HepG2 (cell line): ENCODE results near the gene R3HCC1L. TPM values are rescaled to one million over a fixed set of nuclear protein-coding genes. Genes with fewer than 3 reads are reported as not detected.

Experiments used
- ARID4A ChIP-seq: sonication (generic); formaldehyde crosslinking; IDR thresholded peaks from 2 replicates; pipeline ENCODE4 v1.5.0; 2020; ENCODE audit warnings: mild to moderate bottlenecking, missing genetic modification reagents, borderline replicate concordance
- ATF7 ChIP-seq, 2 experiments: fragments of 450-650 bp in 1 of 2; sonication (generic) in 1 of 2; formaldehyde crosslinking in 1 of 2; IDR thresholded peaks; 2 replicates each; pipeline versions ENCODE4 v1.4.0 to v1.6.1; 2016 to 2020; ENCODE audit warnings: antibody characterized with exemption in 1 of 2, mild to moderate bottlenecking in 1 of 2, missing genetic modification reagents in 1 of 2
- CC2D1A ChIP-seq: sonication (generic); formaldehyde crosslinking; IDR thresholded peaks from 2 replicates; pipeline ENCODE4 v1.8.1; 2023; ENCODE audit warnings: mild to moderate bottlenecking, missing genetic modification reagents
- GATAD2A ChIP-seq: IDR thresholded peaks from 2 replicates; pipeline ENCODE4 v1.6.1; 2016
- HNRNPK ChIP-seq: fragments of 200-400 bp; formaldehyde crosslinking; IDR thresholded peaks from 2 replicates; pipeline ENCODE4 v1.6.1; 2018; ENCODE audit warnings: low read length, low read depth, moderate library complexity, mild to moderate bottlenecking; ENCODE audit not compliant: poor library complexity, severe bottlenecking
- KAT7 ChIP-seq: IDR thresholded peaks from 2 replicates; pipeline ENCODE4 v1.6.1; 2018; ENCODE audit warnings: borderline replicate concordance, missing compliant biosample characterization
- KLF16 ChIP-seq, 2 experiments: sonication (generic) in 1 of 2; formaldehyde crosslinking in 1 of 2; IDR thresholded peaks; 2 replicates each; pipeline versions ENCODE4 v1.6.1 to v1.8.0; 2016 to 2023; ENCODE audit warnings: missing genetic modification reagents in 2 of 2, missing compliant biosample characterization in 1 of 2
- NCOA1 ChIP-seq: sonication (generic); formaldehyde crosslinking; IDR thresholded peaks from 2 replicates; pipeline ENCODE4 v1.9.0; 2021; ENCODE audit warnings: missing genetic modification reagents
- SP1 ChIP-seq, 2 experiments: fragments of 450-650 bp in 1 of 2; sonication (generic) in 1 of 2; formaldehyde crosslinking in 1 of 2; IDR thresholded peaks; 2 replicates each; pipeline versions ENCODE4 v1.4.0 to v1.6.1; 2016 to 2020; ENCODE audit warnings: missing genetic modification reagents in 1 of 2
- TBL1XR1 ChIP-seq: fragments of 150-350 bp; IDR thresholded peaks from 2 replicates; pipeline ENCODE4 v1.6.1; 2014; ENCODE audit warnings: borderline replicate concordance, low read length; ENCODE audit not compliant: partially characterized antibody
- ZFX ChIP-seq: sonication (generic); formaldehyde crosslinking; IDR thresholded peaks from 2 replicates; pipeline ENCODE4 v1.4.0; 2020; ENCODE audit warnings: mild to moderate bottlenecking, low read depth, missing genetic modification reagents, moderate library complexity
- ZNF572 ChIP-seq: sonication (generic); formaldehyde crosslinking; IDR thresholded peaks from 2 replicates; pipeline ENCODE4 v1.5.1; 2020; ENCODE audit warnings: mild to moderate bottlenecking, missing genetic modification reagents
- ZNF614 ChIP-seq: IDR thresholded peaks from 2 replicates; pipeline ENCODE4 v1.6.1; 2018; ENCODE audit warnings: missing biosample characterization, missing genetic modification reagents, inconsistent platforms, borderline replicate concordance
- ZNF782 ChIP-seq: sonication (generic); formaldehyde crosslinking; IDR thresholded peaks from 2 replicates; pipeline ENCODE4 v1.4.0; 2020; ENCODE audit warnings: missing genetic modification reagents, mild to moderate bottlenecking, borderline replicate concordance
- ZSCAN22 ChIP-seq: sonication (generic); formaldehyde crosslinking; IDR thresholded peaks from 2 replicates; pipeline ENCODE4 v1.4.0; 2020; ENCODE audit warnings: mild to moderate bottlenecking, missing genetic modification reagents
- ZSCAN29 ChIP-seq: sonication (generic); formaldehyde crosslinking; conservative IDR thresholded peaks from 2 replicates; pipeline ENCODE4 v1.4.0; 2020; ENCODE audit warnings: mild to moderate bottlenecking, missing genetic modification reagents
- polyA plus RNA-seq, 8 experiments: library from polyadenylated mRNA; depleted of rRNA in 3 of 8; stranded (reverse) in 7 of 8; unstranded in 1 of 8; fragments of >200 nt; fragmentation: Illumina TruSeq in 4 of 8; extraction: Trizol in 4 of 8; gene quantifications; 2 replicates each; pipeline versions ENCODE4 v1.2.1 to v1.2.3, GENCODE V29; 2011 to 2016; ENCODE audit warnings: low read depth in 4 of 8, missing spikeins in 1 of 8, mixed read lengths in 1 of 8; ENCODE audit not compliant: insufficient read depth in 1 of 8
- total RNA-seq, 5 experiments: library from RNA; depleted of rRNA; stranded (reverse); fragments of >200 nt; fragmentation: Illumina TruSeq; extraction: Trizol; gene quantifications; 2 replicates each; pipeline ENCODE4 v1.2.3, GENCODE V29; 2016; ENCODE audit warnings: low read depth in 1 of 5
- TF ChIP-seq, protein P1 (sequence below): sonication (generic); formaldehyde crosslinking; IDR thresholded peaks from 2 replicates; pipeline ENCODE4 v1.4.0; 2020; ENCODE audit warnings: mild to moderate bottlenecking, missing genetic modification reagents
- TF ChIP-seq, protein P2 (sequence below): IDR thresholded peaks from 2 replicates; pipeline ENCODE4 v1.6.1; 2012; ENCODE audit warnings: inconsistent platforms
- TF ChIP-seq, protein P3 (sequence below): sonication (generic); formaldehyde crosslinking; conservative IDR thresholded peaks from 2 replicates; pipeline ENCODE4 v1.8.0; 2022; ENCODE audit warnings: mild to moderate bottlenecking, moderate library complexity, missing genetic modification reagents

Gene R3HCC1L
- total and polyA plus RNA-seq, 2 of the 13 experiments (the other 11 are each of a cell fraction or from before 2014, with no cell fraction given) = 6.5 to 12.2 TPM

GRCh38 chr10:98267894-98268693 is 133.6 kb downstream of the R3HCC1L start, which contains the start of gene LOXL4 (continued):
- TF ChIP-seq, protein P1, sequence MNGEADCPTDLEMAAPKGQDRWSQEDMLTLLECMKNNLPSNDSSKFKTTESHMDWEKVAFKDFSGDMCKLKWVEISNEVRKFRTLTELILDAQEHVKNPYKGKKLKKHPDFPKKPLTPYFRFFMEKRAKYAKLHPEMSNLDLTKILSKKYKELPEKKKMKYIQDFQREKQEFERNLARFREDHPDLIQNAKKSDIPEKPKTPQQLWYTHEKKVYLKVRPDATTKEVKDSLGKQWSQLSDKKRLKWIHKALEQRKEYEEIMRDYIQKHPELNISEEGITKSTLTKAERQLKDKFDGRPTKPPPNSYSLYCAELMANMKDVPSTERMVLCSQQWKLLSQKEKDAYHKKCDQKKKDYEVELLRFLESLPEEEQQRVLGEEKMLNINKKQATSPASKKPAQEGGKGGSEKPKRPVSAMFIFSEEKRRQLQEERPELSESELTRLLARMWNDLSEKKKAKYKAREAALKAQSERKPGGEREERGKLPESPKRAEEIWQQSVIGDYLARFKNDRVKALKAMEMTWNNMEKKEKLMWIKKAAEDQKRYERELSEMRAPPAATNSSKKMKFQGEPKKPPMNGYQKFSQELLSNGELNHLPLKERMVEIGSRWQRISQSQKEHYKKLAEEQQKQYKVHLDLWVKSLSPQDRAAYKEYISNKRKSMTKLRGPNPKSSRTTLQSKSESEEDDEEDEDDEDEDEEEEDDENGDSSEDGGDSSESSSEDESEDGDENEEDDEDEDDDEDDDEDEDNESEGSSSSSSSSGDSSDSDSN (CRISPR knock-in tag) = peak; percentile 41
- TF ChIP-seq, protein P2, sequence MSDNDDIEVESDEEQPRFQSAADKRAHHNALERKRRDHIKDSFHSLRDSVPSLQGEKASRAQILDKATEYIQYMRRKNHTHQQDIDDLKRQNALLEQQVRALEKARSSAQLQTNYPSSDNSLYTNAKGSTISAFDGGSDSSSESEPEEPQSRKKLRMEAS = peak; percentile 0; the same call in 1 of the 2 replicates
- TF ChIP-seq ZNF614 (CRISPR knock-in tag) (peak; percentile 45; the same call in 1 of the 2 replicates), TBL1XR1 (no peak), ARID4A (peak; percentile 47; the same call in 1 of the 2 replicates), ZNF572 (peak; percentile 90; the same call in 1 of the 2 replicates), ZNF782 (CRISPR knock-in tag) (peak; percentile 78; the same call in 1 of the 2 replicates), ZFX (CRISPR knock-in tag) (peak; percentile 87), ZSCAN22 (no peak), ZSCAN29 (CRISPR knock-in tag) (0 out of 2 replicates have a peak, but pooled peaks have one; percentile 28), HNRNPK (peak; percentile 70), ATF7 (IDR thresholded peaks at IDR 0.05) (no peak), ATF7 (CRISPR knock-in tag; IDR thresholded peaks at IDR 0.05) (0 out of 2 replicates have a peak, but pooled peaks have one; percentile 49), KLF16 (CRISPR knock-in tag; IDR thresholded peaks at IDR 0.05) (0 out of 4 replicates have a peak, but pooled peaks of 1 of the 2 experiments have one; percentile 13), SP1 (IDR thresholded peaks at IDR 0.05) (no peak), SP1 (CRISPR knock-in tag; IDR thresholded peaks at IDR 0.05) (0 out of 2 replicates have a peak, but pooled peaks have one; percentile 22), KAT7 (CRISPR knock-in tag) (peak; percentile 36; the same call in 1 of the 2 replicates), NCOA1 (CRISPR knock-in tag) (0 out of 2 replicates have a peak, but pooled peaks have one; percentile 43), GATAD2A (CRISPR knock-in tag) (0 out of 2 replicates have a peak, but pooled peaks have one; percentile 29), CC2D1A (CRISPR knock-in tag) (0 out of 2 replicates have a peak, but pooled peaks have one; percentile 2)
- TF ChIP-seq, protein P3, sequence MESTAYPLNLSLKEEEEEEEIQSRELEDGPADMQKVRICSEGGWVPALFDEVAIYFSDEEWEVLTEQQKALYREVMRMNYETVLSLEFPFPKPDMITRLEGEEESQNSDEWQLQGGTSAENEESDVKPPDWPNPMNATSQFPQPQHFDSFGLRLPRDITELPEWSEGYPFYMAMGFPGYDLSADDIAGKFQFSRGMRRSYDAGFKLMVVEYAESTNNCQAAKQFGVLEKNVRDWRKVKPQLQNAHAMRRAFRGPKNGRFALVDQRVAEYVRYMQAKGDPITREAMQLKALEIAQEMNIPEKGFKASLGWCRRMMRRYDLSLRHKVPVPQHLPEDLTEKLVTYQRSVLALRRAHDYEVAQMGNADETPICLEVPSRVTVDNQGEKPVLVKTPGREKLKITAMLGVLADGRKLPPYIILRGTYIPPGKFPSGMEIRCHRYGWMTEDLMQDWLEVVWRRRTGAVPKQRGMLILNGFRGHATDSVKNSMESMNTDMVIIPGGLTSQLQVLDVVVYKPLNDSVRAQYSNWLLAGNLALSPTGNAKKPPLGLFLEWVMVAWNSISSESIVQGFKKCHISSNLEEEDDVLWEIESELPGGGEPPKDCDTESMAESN (CRISPR knock-in tag) = 0 out of 2 replicates have a peak, but pooled peaks have one; percentile 22
